GM20000 (cell line): Measurements from ENCODE around the gene CHRNA4.

Source experiments
- DNase-seq: peaks from one replicate; pipeline ENCODE4 v3.0.0; 2012; ENCODE audit warnings: low spot score
- CTCF ChIP-seq: IDR thresholded peaks from 2 replicates; pipeline ENCODE4 v1.5.1; 2012; ENCODE audit warnings: mild to moderate bottlenecking, control low read depth; ENCODE audit errors: extremely low read depth, missing control alignments

Gene CHRNA4

GRCh38 chr20:63296531-63297299 lies 64.4 kb downstream of the CHRNA4 start:
- no peak for DNase-seq
- TF ChIP-seq CTCF: no peak

- TF ChIP-seq CTCF: no peak
- DNase-seq: no peak
Measured at GRCh38 chr20:63295846-63296245, 65.3 kb downstream of the CHRNA4 start.

GRCh38 chr20:63295422-63295821 lies 65.7 kb downstream of the CHRNA4 start:
- no peak for DNase-seq
- no peak for TF ChIP-seq CTCF

- no peak for TF ChIP-seq CTCF
- DNase-seq: no peak
Measured at GRCh38 chr20:63295018-63295417, 66.1 kb downstream of the CHRNA4 start.

GRCh38 chr20:63294536-63294900 lies 66.6 kb downstream of the CHRNA4 start:
- no peak for TF ChIP-seq CTCF

GRCh38 chr20:63293871-63294535 lies 67.1 kb downstream of the CHRNA4 start:
- DNase-seq: no peak
- TF ChIP-seq CTCF: no peak

More at GRCh38 chr20:63294536-63294900, 66.6 kb downstream of the CHRNA4 start:
- DNase-seq: no peak

- DNase-seq: no peak
- TF ChIP-seq CTCF: no peak
Measured at GRCh38 chr20:63293456-63293855, 67.7 kb downstream of the CHRNA4 start.
